ENCODE measurements around the gene PHF2. TPM values are rescaled to one million over a fixed set of nuclear protein-coding genes. Genes with fewer than 3 reads are reported as not detected.

Gene PHF2
- total RNA-seq, 2 experiments from 2014 or later = 19.7 to 19.9 TPM

DNA sequence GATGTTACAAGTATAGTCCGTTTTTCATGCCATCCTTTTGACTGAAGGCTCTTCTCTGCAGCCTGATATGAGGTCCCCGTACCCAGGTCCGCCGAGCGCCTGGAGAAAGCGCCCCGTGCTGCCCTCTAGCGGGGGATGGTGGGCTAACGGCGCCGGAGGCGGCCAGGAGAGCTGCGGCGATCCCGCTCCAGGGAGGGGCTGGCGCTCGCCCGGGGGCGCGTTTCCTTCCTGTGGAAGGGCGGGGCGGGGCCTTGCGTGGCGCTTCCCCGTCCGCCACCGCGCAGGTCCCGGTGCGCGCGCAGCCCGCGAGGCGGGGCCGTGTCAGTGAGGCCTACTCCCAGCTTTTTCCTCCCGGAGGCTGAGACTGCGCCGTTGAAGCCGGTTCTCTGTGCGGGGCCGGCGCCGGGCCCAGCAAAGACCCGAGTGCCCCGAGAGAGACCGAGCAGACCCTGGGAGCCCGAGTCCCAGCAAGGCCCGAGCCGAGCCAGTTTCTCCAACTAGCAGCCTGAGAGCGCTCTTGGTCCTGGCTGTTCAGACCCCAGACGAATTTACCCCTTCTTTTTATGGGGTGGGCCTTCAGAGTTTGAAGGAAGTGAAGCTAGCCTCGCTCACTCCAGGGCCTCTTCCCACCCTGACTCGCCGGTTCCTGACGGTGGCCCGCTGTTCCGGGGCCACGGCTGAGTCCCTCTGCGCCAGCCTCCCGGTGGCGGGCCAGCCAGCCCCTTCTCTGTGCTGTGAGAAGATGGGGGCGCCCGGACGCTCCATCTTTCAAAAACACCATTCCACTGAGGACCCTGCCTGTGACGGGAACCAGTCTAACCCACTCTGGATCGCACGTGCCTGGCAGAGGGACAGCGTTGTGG is 9.7 kb upstream of the PHF2 start:
- ChIA-PET POLR2A (interaction anchor here (0.6 to 1.9 kb wide), 6 partner anchors 9 to 471 kb away, joined by 3 to 17 read pairs (median 4); partner anchors contain the start of genes FAM120AOS and PHF2), CTCF (interaction anchor here (0.5 to 1.9 kb wide), 14 partner anchors 9 to 406 kb away, joined by 3 to 9 read pairs (median 4); partner anchors contain the start of gene FAM120AOS)

DNA sequence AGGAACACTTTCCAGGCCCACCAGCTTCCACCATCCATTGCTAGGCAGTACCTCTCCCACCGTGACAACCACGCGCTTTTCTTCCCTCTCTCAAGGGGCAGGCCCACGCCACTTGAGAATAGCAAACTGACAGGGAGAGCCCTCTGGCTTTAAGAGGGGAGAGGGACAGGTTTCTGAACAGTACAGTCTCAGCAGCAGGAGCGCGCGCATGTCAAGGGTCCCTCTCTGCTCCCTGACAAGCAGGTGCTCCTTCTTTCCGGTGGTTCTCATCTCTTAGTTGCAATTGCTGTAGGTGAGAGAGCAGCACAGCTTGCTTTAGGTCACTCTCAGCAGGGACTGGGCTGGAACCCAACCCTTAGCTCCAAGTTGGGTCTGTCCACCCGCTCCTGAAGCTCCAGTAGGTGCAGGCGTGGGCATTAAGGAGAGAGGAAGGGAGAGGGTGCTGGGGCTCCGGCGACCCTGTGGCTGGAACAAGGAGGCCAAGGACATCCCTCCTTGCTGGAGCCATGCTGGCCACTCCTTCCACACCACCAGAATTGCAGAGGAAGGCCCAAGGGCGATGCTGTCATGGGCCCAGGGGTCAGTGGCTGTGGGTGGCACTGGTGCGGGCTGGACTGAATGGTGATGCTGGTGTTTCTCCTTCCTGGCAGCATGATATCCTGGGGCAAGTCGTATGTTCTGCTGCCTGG is 9.0 kb upstream of the PHF2 start:
- CTCF ChIA-PET = interaction anchor here (1.0 to 1.4 kb wide), 3 partner anchors 8 to 99 kb away, joined by 3 to 9 read pairs (median 3); no protein-coding TSS in a partner anchor
- POLR2A ChIA-PET = interaction anchor here (0.7 to 1.9 kb wide), 5 partner anchors 8 to 478 kb away, joined by 3 to 17 read pairs (median 5); partner anchors contain the start of genes FAM120AOS and PHF2

DNA sequence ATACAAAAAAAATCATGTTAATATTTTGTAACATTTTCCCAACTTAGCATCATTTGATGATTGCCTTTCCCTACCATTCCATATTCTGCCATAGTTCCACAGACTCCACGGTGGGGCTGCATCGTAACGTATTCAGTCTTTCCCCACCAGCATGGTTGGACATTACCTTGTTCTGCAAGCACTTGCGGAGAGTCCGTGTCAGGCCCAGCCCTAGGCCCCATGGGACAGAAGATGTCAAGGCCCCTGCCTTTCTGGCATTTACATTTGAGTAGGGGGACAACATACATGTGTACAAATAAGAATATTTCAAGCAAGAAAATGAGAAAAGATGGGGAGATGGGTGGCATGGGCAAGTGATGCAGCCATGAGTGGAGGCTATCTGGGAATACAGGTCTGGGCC is 8.2 kb upstream of the PHF2 start:
- ChIA-PET CTCF (no interaction called here), POLR2A (no interaction called here)

DNA sequence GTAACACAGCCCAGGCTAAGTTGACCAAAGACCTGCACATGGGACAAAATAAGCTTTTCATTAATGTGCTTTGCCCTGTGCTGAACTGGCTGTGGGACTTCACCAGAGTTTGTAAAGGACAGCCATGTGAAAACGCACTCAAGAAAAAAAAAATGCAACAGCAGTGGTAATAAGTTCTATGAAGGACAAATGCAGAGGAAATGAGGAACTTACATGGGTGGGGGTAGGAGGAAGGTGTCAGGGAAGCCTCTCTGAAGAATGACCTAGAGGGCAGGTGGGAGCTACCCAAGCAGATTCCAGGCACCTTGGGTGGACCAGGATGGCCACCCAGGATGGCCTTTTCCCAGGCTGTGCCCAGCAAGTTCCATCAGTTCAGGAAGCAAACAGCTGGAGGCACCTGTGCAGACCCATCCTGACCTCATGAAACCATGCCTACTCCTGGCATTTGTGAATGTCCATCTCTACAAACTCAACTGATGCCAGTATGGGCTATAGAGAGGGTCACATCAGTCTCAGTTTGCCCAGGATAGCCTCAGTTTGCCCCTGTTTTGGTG is 6.7 kb upstream of the PHF2 start:
- ChIA-PET POLR2A (no interaction called here), CTCF (no interaction called here)

DNA sequence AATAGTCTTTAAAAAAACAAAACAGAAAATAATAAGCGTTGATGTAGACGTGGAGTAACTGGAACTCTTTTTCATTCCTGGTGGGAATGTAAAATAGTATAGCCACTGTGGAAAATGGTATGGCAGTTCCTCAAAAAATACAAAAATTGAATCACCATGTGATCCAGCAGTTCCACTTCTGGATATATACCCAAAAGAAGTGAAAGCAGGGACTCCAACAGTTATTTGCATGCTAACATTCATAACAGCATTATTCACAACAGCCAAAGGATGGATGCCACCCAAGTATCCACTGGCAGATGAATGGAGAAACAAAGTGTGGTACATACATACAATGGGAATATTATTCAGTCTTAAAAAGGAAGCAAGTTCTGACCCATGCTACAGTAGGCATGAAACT is 4.2 kb upstream of the PHF2 start:
- CTCF ChIA-PET = no interaction called here
- POLR2A ChIA-PET = no interaction called here

DNA sequence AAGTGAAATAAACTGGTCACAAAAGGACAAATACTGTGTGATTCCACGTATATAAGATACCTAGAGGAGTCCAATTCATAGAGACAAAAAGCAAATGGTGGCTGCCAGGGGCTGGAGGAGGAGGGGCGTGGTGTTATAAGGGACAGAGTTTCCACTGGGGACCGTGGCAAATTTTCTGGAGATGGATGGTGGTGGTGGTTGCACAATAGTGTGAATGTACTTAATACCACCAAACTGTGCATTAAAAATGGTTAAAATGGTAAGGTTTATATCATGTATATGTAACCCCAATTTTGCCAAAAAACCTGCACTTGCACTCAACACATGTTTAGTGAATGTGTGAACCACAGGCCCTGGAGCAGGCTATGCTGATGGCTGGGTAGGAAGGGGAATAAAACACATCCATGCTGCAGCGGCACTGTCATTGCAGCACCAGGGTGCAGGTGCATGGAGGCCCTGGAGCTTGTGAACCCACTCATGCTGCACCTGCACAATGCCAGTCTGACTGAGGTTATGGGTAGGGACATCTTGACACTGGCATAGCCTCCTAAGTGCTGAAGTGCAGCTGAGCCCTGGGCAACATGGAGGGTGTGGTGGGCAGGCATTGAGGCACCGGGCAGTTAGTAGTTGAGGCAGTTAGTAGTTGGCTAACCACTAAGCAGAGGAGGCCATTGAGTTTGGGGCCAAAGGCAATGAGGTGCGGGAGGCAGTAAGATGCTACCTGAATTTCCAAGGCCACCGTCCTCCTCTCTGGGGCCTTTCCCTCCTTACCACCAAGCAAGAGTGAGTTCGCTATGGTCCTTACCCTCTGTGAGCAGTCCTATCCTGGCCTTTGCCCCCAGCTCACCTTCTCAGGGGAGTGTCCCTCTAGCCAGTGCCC is 3.5 kb upstream of the PHF2 start:
- CTCF ChIA-PET = no interaction called here
- POLR2A ChIA-PET = no interaction called here

- POLR2A ChIA-PET = no interaction called here
- CTCF ChIA-PET = no interaction called here
Observed at GRCh38 chr9:93573516-93573828, 2.9 kb upstream of the PHF2 start.

- ChIA-PET CTCF (interaction anchor here (0.7 to 1.9 kb wide), 3 partner anchors 8 to 252 kb away, joined by 3 to 9 read pairs (median 4); no protein-coding TSS in a partner anchor), POLR2A (interaction anchor here (2.4 kb wide), 1 partner anchor 8 kb away, joined by 17 read pairs; no protein-coding TSS in a partner anchor)
Observed at GRCh38 chr9:93574091-93574899, 2.1 kb upstream of the PHF2 start.

GRCh38 chr9:93574900-93575795 is 1.2 kb upstream of the PHF2 start:
- ChIA-PET CTCF (interaction anchor here (0.7 to 1.9 kb wide), 2 partner anchors 8 to 30 kb away, joined by 3 to 9 read pairs; no protein-coding TSS in a partner anchor), POLR2A (interaction anchor here (0.7 to 2.4 kb wide), 2 partner anchors 8 to 121 kb away, joined by 3 to 17 read pairs; no protein-coding TSS in a partner anchor)

DNA sequence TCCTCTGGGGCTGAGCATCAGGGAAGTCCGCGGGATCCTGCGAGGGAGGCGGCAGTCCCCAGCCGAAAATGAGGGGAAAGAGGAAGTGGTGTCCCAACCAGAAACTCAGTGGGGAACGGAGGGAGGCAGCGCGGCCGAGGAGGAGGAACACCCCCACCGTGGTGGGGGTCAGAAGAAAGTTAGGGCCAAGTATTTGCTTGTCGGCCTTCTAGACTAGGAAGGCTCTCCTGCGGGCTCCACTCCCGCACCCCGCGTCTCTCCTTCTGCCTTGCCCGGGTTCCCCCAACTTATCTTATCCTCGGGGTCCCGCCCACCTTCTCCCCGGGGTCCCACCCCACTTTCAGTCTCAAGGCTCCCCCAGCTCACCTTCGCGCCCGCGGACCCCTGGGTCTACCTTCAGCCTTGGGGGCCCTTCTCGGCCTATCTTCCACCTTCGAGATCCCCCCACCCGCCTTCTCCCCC is 557 bp upstream of the PHF2 start:
- ChIA-PET CTCF (interaction anchor here (1.9 kb wide), 1 partner anchor 9 kb away, joined by 9 read pairs; no protein-coding TSS in a partner anchor), POLR2A (interaction anchor here (0.6 to 2.4 kb wide), 3 partner anchors 9 to 436 kb away, joined by 3 to 17 read pairs (median 3); no protein-coding TSS in a partner anchor)

GRCh38 chr9:93577078-93577974 is 942 bp downstream of the PHF2 start:
- CTCF ChIA-PET = no interaction called here
- POLR2A ChIA-PET = interaction anchor here (0.8 kb wide), 1 partner anchor 126 kb away, joined by 3 read pairs; no protein-coding TSS in a partner anchor

DNA sequence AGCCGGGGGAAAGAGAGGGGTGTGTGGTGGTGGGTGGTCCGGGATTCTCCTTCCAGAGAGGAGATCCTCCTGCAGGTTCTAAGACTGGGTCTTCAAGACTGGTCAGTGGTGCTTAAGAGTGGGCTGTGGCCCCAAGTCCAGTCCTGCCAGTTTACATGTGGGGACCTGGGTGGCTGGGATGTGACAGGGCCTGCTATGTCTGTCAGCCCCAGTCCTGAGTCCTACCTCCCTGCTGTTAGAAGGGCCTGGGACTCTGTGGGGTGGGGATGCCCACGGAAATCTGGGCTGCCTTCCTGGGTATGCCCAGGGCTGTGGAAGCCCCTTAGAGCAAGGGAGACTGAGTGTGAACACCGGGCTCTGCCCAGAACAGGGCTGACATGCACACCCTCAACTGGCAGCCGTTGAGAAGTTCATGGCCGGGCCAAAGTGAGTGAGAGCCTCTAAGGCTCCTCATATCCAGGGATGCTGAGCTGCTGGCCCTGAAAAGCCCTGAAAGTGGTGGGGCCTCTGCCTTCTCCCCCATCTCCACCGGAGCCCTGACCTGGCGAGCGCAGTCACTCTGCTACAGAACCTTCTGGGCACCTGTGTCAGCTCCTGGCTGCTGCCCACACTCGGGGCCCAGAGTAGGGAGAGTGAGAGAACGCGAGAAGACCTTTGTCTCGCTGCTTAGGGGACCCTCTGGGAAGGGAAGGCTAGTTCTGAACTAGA is 1.7 kb downstream of the PHF2 start:
- CTCF ChIA-PET = interaction anchor here (1.2 kb wide), 1 partner anchor 12 kb away, joined by 4 read pairs; no protein-coding TSS in a partner anchor
- POLR2A ChIA-PET = no interaction called here

DNA sequence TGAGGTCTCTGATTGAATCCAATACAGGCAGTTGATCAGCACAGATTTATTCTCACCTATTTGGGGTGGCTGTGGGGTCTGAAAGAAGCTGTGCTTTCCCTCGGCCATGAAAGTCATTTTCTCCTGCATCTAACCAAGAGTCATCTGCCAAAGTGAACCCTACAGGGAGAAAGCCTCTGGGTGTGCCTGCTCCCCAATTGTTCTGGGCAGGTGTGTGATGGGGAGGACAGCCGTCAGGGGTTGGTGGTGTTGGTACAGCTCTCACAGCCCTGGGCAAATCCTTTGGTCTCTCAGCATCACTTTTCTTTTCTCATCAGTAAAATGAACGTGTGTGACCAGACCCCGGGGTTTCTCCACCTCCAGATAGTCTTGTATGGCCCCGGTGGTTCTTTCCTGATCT is 2.5 kb downstream of the PHF2 start:
- CTCF ChIA-PET = interaction anchor here (1.2 kb wide), 1 partner anchor 12 kb away, joined by 4 read pairs; no protein-coding TSS in a partner anchor
- POLR2A ChIA-PET = no interaction called here

DNA sequence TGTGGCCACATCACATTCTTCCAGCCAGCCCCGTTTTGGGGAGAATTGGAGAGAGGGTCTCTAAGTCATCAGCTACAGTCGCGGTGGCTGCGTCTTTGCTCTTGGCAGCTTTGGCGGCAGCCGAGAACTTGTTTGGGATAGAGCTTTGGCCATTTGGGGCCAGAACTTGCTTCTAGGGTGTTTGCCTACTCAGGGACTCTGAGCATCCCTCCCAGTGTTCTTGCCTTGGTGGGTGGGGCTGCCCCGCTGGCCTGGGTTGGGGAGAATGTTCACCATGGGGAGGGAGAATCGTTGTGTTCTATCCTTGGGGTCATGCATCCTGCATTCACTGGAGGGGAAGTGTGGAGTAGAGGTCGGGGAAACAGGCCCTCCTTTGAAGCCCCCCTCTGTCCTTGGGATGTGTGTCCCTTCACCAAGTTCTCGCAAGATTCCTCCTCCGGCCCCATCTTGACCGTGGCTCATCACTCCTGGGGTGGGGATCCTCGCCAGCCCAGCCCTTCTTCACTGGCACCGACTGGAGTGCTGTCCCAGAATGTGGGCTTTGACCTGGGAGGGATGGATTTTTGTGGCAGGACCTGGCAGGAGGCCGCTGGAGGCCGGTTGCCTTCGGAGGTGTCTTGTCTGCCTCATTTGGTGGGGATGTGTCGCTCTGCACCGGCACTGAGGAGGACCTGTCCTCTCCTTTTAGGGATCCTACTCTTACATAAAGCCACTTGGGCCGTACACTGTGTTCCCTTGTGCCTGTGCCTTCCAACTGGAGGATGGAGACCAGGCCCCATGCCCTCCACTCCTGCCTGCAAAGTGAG is 3.5 kb downstream of the PHF2 start:
- CTCF ChIA-PET = interaction anchor here (2.9 kb wide), 1 partner anchor 14 kb away, joined by 9 read pairs; no protein-coding TSS in a partner anchor
- POLR2A ChIA-PET = no interaction called here
